ENCODE measurements around the gene WDR6.

Gene WDR6

GRCh38 chr3:49030321-49030720, 23.1 kb downstream of the WDR6 start:
- TF ChIP-seq, protein P1, sequence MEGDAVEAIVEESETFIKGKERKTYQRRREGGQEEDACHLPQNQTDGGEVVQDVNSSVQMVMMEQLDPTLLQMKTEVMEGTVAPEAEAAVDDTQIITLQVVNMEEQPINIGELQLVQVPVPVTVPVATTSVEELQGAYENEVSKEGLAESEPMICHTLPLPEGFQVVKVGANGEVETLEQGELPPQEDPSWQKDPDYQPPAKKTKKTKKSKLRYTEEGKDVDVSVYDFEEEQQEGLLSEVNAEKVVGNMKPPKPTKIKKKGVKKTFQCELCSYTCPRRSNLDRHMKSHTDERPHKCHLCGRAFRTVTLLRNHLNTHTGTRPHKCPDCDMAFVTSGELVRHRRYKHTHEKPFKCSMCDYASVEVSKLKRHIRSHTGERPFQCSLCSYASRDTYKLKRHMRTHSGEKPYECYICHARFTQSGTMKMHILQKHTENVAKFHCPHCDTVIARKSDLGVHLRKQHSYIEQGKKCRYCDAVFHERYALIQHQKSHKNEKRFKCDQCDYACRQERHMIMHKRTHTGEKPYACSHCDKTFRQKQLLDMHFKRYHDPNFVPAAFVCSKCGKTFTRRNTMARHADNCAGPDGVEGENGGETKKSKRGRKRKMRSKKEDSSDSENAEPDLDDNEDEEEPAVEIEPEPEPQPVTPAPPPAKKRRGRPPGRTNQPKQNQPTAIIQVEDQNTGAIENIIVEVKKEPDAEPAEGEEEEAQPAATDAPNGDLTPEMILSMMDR (IDR thresholded peaks at IDR 0.05; ENCODE audit: insufficient read depth, low read depth, low read length, missing control alignments), result no peak
- DNase-seq (ENCODE audit: low read depth), result no peak
- no peak overlapping the region for H3K4me3 ChIP-seq (ENCODE audit: low read depth, low read length)

DNA sequence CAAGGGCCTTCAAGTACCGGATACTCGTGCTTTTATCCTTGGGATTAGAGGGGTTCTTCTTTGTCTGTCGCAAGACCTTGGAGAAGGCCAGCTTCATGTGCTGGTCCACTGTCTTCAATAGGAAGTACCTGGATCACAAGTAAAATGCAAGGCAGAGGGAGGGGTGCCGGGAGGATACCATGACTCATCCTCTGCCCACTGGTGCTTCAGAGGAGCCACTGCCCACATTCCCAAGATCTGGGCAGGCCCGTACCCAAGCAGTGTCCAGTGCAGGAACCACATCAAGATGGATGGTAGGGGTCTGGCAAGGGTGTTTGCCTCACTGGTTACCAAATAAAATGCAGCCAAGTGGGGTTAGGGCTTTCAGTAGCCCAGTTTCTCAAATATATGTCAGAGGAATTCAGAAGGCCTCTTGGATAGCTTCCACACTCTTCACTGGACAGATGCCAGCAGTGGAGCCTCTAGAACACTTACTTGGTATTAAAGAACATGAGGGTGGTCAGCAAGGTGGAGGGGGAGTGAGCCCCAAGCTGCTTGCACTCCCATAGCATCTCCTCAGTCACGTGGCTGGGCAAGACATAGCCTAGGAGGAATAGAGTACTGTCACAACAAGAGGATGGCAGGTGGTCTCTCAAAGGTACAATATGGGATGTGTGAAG, 25.6 kb downstream of the WDR6 start:
- TF ChIP-seq, protein P1 (IDR thresholded peaks at IDR 0.05; ENCODE audit: insufficient read depth, low read depth, low read length, missing control alignments), result no peak
- no peak for DNase-seq (ENCODE audit: low read depth)
- no peak overlapping the region for H3K4me3 ChIP-seq (ENCODE audit: low read depth, low read length)

DNA sequence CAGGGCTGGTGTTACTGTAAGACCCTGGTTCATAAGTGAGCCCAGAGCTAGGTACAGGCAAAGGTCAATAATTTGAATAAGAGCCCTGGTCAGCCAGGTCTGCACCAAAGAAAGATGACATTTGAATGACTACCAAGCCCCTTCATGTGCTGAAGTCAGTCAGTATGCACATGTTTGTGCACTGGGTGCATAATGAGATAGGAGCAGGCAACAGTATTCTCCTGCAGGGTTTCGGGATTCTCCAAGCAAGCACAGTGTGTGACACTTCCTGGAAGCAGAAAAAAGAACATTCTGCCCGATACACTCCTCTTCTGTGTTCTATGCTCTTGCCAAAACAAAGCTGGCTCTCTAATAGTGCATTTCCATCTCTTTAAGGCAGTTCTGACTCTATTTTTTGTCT, 27.5 kb downstream of the WDR6 start:
- no peak for DNase-seq (ENCODE audit: low read depth)
- TF ChIP-seq, protein P1 (IDR thresholded peaks at IDR 0.05; ENCODE audit: insufficient read depth, low read depth, low read length, missing control alignments), result no peak
- H3K4me3 ChIP-seq (ENCODE audit: low read depth, low read length), result no peak overlapping the region

- no peak overlapping the region for H3K4me3 ChIP-seq (ENCODE audit: low read depth, low read length)
- TF ChIP-seq, protein P1 (IDR thresholded peaks at IDR 0.05; ENCODE audit: insufficient read depth, low read depth, low read length, missing control alignments), result no peak
- DNase-seq (ENCODE audit: low read depth), result no peak
Measured at GRCh38 chr3:49035281-49035680, 28.1 kb downstream of the WDR6 start.

- H3K4me3 ChIP-seq (ENCODE audit: low read depth, low read length), result no peak overlapping the region
- TF ChIP-seq, protein P1 (IDR thresholded peaks at IDR 0.05; ENCODE audit: insufficient read depth, low read depth, low read length, missing control alignments), result no peak
- no peak for DNase-seq (ENCODE audit: low read depth)
Measured at GRCh38 chr3:49053543-49053942, 46.4 kb downstream of the WDR6 start.

GRCh38 chr3:49054344-49054862, 47.2 kb downstream of the WDR6 start:
- no peak for DNase-seq (ENCODE audit: low read depth)
- TF ChIP-seq, protein P1 (IDR thresholded peaks at IDR 0.05; ENCODE audit: insufficient read depth, low read depth, low read length, missing control alignments), result no peak
- no peak overlapping the region for H3K4me3 ChIP-seq (ENCODE audit: low read depth, low read length)

DNA sequence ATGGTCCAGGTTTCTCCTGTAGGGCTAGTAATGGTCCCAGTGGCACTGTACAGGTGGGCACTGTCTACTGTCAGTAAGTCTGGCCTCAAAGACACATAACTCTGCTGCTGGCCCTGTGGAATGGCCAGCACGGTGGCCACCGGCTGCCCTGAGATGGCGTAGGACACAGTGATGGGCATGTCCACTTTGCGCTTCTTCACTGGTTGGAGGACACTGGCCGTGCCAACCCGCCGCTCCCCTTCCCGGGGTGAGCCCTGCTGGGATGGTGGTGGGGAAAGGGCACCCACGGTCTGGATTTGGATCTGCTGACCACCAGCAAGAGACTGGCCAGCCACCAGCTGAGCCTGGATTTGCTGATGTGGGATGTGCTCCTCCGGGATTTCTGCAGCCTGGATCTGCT, 50.1 kb downstream of the WDR6 start:
- TF ChIP-seq, protein P1 (IDR thresholded peaks at IDR 0.05; ENCODE audit: insufficient read depth, low read depth, low read length, missing control alignments), result no peak
- no peak overlapping the region for H3K4me3 ChIP-seq (ENCODE audit: low read depth, low read length)
- DNase-seq (ENCODE audit: low read depth), result no peak

Measured in GM12865 (cell line).